Lower leg skin (tissue), 4 donors: Measurements from ENCODE around the gene JAM3. TPM values are rescaled to one million over a fixed set of nuclear protein-coding genes. Genes with fewer than 3 reads are reported as not detected.
"Not testable (repeated sequence)": the region's sequence is repeated elsewhere in the genome, so short reads cannot be mapped to it uniquely, and the experiment has no call there.

Experiments used
- DNase-seq, 2 donors: peaks; one replicate each; pipeline ENCODE4 v3.0.0-alpha.2; 2019; ENCODE audit warnings: low spot score in 2 of 2
- H3K4me3 ChIP-seq: fragments of 200-600 bp; sonication (generic); 2 replicates; pipeline ENCODE4 v1.5.1; 2017; ENCODE audit warnings: mild to moderate bottlenecking, low read depth; ENCODE audit not compliant: poor library complexity, severe bottlenecking
- CTCF ChIP-seq, 3 donors: fragments of 450-650 bp; IDR thresholded peaks; one replicate each; pipeline ENCODE4 v1.5.1; 2016; ENCODE audit warnings: antibody characterized with exemption in 3 of 3, mild to moderate bottlenecking in 3 of 3, moderate library complexity in 2 of 3
- POLR2A ChIP-seq, 2 donors: fragments of 450-650 bp; IDR thresholded peaks; one replicate each; pipeline ENCODE4 v1.6.1; 2016 to 2017; ENCODE audit warnings: antibody characterized with exemption in 2 of 2, mild to moderate bottlenecking in 1 of 2, moderate library complexity in 1 of 2
- WGBS, 2 donors: methylation state at CpG; one replicate each; pipeline ENCODE4 v1.1.5; 2018; 5-methylcytosine and 5-hydroxymethylcytosine counted together
- intact Hi-C: fragments of 100-400 bp; cut with DNase I; formaldehyde crosslinking; loops from one replicate; pipeline ENCODE4 v1.15.0; 2023; ENCODE audit warnings: low total_unique reads
- total RNA-seq, 4 donors: library from RNA; depleted of rRNA; stranded (reverse); fragments of >200 nt; gene quantifications; one replicate each; pipeline ENCODE4 v1.1.0, GENCODE V29; 2016

JAM3 gene
- total RNA-seq, 4 donors from 2014 or later, result 12.8 to 22.4 (median 15.1) TPM

DNA sequence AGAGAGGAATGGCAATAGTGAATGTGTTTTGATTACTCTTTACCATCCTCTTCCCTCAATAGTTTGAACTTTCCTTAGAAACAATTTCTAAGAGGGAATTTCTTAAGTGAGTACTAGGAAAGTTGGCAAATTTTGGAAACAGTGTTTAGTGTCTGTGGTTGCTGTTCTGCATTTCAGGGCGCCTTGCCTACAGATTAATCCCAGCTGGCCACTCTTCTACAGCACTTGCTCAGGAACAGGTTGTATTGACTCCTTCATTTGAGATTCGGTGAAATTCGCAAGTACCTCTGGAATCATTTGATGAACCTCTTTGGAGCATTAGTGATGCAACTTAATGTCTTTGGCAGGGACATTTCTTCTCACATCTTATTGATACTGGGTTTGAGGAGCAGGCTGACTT is 28.3 kb downstream of the JAM3 start:
- WGBS, 2 donors, result 77 to 79% methylated on average over 3 of the region's 3 CpGs
- no peak for DNase-seq
- TF ChIP-seq POLR2A (IDR thresholded peaks at IDR 0.05) (no peak), CTCF (IDR thresholded peaks at IDR 0.05) (no peak)
- H3K4me3 ChIP-seq, result no peak overlapping the region
- intact Hi-C loops, result no loop called here

- TF ChIP-seq POLR2A (IDR thresholded peaks at IDR 0.05) (no peak), CTCF (IDR thresholded peaks at IDR 0.05) (no peak)
- 83 to 84% methylated on average over 3 of the region's 3 CpGs for WGBS, 2 donors
- DNase-seq, result no peak
- intact Hi-C loops, result no loop called here
- H3K4me3 ChIP-seq, result no peak overlapping the region
Observed at GRCh38 chr11:134098566-134099184, 29.8 kb downstream of the JAM3 start.

DNA sequence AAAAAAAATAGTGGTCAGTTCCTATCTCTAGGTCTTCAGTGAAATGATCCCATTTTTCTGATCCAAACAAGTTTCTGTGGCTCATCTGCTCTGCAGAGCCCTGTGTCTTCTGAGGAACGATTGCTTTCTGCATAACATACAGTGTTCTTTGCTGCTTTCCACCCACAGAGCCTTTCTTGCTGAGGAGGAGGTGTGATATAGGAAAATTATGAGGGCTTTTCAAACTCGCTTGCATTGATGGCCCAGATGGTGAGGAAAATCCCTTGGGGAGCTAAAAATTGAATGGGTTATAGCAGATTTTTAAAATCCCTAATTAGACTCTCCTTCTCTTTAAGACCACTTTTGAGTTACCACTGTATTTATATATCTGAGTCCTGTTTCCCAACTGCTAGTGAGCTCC is 31.3 kb downstream of the JAM3 start:
- WGBS, 2 donors, result 72 to 78% methylated on average over 2 of the region's 2 CpGs

GRCh38 chr11:134101282-134101681 is 32.4 kb downstream of the JAM3 start:
- no peak for DNase-seq
- intact Hi-C loops, result no loop called here
- no peak for TF ChIP-seq POLR2A (IDR thresholded peaks at IDR 0.05)
- no peak for TF ChIP-seq CTCF (IDR thresholded peaks at IDR 0.05)
- H3K4me3 ChIP-seq, result no peak overlapping the region

More for the DNA sequence above, 31.3 kb downstream of the JAM3 start:
- intact Hi-C loops, result no loop called here
- no peak overlapping the region for H3K4me3 ChIP-seq
- no peak for TF ChIP-seq CTCF (IDR thresholded peaks at IDR 0.05)
- no peak for TF ChIP-seq POLR2A (IDR thresholded peaks at IDR 0.05)
- DNase-seq, result no peak

- DNase-seq, result no peak
- WGBS, 2 donors, result 86 to 87% methylated on average over 5 of the region's 5 CpGs
- intact Hi-C loops, result no loop called here
- TF ChIP-seq POLR2A (IDR thresholded peaks at IDR 0.05), result no peak
- no peak for TF ChIP-seq CTCF (IDR thresholded peaks at IDR 0.05)
- no peak overlapping the region for H3K4me3 ChIP-seq
Observed at GRCh38 chr11:134110252-134110815, 41.5 kb downstream of the JAM3 start.

GRCh38 chr11:134113787-134114186 is 44.9 kb downstream of the JAM3 start:
- WGBS, 2 donors, result 80% methylated on average over 1 of the region's 1 CpG; no CpG with 5 or more reads in 1 of the 2 donors
- intact Hi-C loops, result not testable (repeated sequence)

More at GRCh38 chr11:134113787-134114186, 44.9 kb downstream of the JAM3 start:
- DNase-seq, H3K4me3 ChIP-seq: not testable (repeated sequence)
